Stimulated activated naive CD8-positive, alpha-beta T cell treated with anti-CD3 and anti-CD28 coated beads, Interleukin-15, amount 100 ng/mL, for 72 hours (primary cell): ENCODE data around the gene F2.
"Not testable (repeated sequence)": the region's sequence is repeated elsewhere in the genome, so short reads cannot be mapped to it uniquely, and the experiment has no call there.

Source experiments
- ATAC-seq: fragments of 150-1000 bp; cut with Tn5 transposase; 2 replicates; pipeline ENCODE4 v1.10.0; 2021; ENCODE audit warnings: mild to moderate bottlenecking, moderate library complexity
- DNase-seq, 2 donors: peaks; one replicate each; pipeline ENCODE4 v3.0.0; 2021 to 2022
- H3K27ac Mint-ChIP-seq, 2 donors: one replicate each; pipeline ENCODE4 v1.8.0; 2022; ENCODE audit warnings: mild to moderate bottlenecking in 2 of 2, mixed read lengths in 2 of 2, moderate library complexity in 2 of 2
- H3K27me3 Mint-ChIP-seq: one replicate; pipeline ENCODE4 v1.8.0; 2022; ENCODE audit warnings: mixed read lengths
- H3K4me1 Mint-ChIP-seq: one replicate; pipeline ENCODE4 v1.8.0; 2022; ENCODE audit warnings: mild to moderate bottlenecking, mixed read lengths
- H3K4me3 Mint-ChIP-seq, 2 donors: one replicate each; pipeline ENCODE4 v1.8.0; 2022; ENCODE audit warnings: mild to moderate bottlenecking in 2 of 2, mixed read lengths in 2 of 2, moderate library complexity in 1 of 2
- H3K9me3 Mint-ChIP-seq, 2 donors: one replicate each; pipeline ENCODE4 v1.8.0; 2022; ENCODE audit warnings: mixed read lengths in 2 of 2

F2 gene

GRCh38 chr11:46719048-46719542 is at the start of gene F2:
Gene F2 (plus strand): TSS chr11:46719213. CDS start chr11:46719236, 23 bp downstream.
- Mint-ChIP-seq H3K27ac (peak within 1 kb of the TSS; percentile 48 to 57), H3K27me3 (no peaks in the 10 kb centered on the region), H3K4me3 (no peak within 1 kb of the TSS), H3K4me1 (peaks cover 10% of the 10 kb centered on the region), H3K9me3 (no peaks in the 10 kb centered on the region)
- no peak for DNase-seq
- no peak for ATAC-seq

DNA sequence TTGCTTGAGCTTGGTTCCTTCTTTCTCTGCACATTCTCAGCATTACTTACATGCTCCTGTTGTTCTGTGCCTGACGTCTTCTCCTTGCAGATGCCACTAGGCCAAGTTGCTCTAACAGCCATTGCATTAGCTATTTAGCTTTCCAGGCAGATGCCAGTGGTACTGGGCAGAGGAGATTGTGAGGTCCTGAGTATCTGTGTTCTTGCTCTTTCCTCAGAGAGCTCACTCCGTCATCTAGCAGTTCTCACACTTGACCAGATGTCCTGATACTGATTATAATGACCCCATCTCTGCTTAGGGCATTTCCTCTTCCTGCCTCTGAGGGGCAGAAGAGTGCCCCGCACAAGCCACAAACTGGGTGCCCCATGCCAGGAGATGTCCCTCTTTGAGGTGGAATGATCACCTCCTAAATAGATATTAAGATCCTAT is 49.3 kb upstream of the F2 start:
- H3K4me3 Mint-ChIP-seq = no peak overlapping the region
- no peaks in the 10 kb centered on the region for H3K9me3 Mint-ChIP-seq
- no peak for ATAC-seq
- H3K27me3 Mint-ChIP-seq = no peaks in the 10 kb centered on the region
- peaks cover 55% of the 10 kb centered on the region for H3K4me1 Mint-ChIP-seq
- DNase-seq = no peak
- H3K27ac Mint-ChIP-seq = peak overlapping the region; percentile 29 to 31

DNA sequence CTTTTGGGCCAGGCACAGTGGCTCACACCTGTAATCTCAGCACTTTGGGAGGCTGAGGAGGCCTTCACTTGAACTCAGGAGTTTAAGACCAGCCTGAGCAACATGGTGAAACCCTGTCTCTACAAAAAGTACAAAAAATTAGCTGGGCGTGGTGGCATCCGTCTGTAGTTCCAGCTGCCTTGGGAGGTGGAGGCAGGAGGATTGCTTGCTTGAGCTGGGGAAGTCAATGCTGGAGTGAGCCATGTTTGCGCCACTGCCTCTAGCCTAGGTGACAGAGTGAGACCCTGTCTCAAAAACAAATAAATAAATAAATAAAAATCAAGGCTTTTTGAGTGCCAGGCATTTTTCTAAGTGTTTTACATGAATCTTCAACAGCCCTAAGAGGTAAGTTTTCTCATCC is 48.5 kb upstream of the F2 start:
- H3K4me1 Mint-ChIP-seq = peaks cover 63% of the 10 kb centered on the region
- H3K4me3 Mint-ChIP-seq = peak overlapping the region in 1 of 2 donors; percentile 35
- not testable (repeated sequence) for H3K27ac Mint-ChIP-seq, DNase-seq, H3K27me3 Mint-ChIP-seq, ATAC-seq, H3K9me3 Mint-ChIP-seq

- peak overlapping the region in 1 of 2 donors; percentile 34 for H3K4me3 Mint-ChIP-seq
- peak overlapping the region; percentile 54 to 95 for H3K27ac Mint-ChIP-seq
- DNase-seq (no peak), ATAC-seq (no peak)
- H3K9me3 Mint-ChIP-seq = no peaks in the 10 kb centered on the region
- H3K27me3 Mint-ChIP-seq = no peaks in the 10 kb centered on the region
- peaks cover 74% of the 10 kb centered on the region for H3K4me1 Mint-ChIP-seq
These were observed 47.1 kb upstream of the F2 start for GRCh38 chr11:46671958-46672315.

GRCh38 chr11:46672381-46672839 is 46.6 kb upstream of the F2 start:
- Mint-ChIP-seq H3K27me3 (no peaks in the 10 kb centered on the region), H3K27ac (peak overlapping the region; percentile 54 to 95), H3K4me1 (peaks cover 79% of the 10 kb centered on the region), H3K4me3 (no peak overlapping the region), H3K9me3 (no peaks in the 10 kb centered on the region)
- DNase-seq = no peak
- ATAC-seq = no peak

- Mint-ChIP-seq H3K4me1 (peaks cover 91% of the 10 kb centered on the region), H3K27me3 (no peaks in the 10 kb centered on the region), H3K4me3 (no peak overlapping the region), H3K27ac (peak overlapping the region in 1 of 2 donors; percentile 91), H3K9me3 (no peaks in the 10 kb centered on the region)
- DNase-seq = no peak
- ATAC-seq = no peak
These were observed 45.1 kb upstream of the F2 start for GRCh38 chr11:46673713-46674462.

DNA sequence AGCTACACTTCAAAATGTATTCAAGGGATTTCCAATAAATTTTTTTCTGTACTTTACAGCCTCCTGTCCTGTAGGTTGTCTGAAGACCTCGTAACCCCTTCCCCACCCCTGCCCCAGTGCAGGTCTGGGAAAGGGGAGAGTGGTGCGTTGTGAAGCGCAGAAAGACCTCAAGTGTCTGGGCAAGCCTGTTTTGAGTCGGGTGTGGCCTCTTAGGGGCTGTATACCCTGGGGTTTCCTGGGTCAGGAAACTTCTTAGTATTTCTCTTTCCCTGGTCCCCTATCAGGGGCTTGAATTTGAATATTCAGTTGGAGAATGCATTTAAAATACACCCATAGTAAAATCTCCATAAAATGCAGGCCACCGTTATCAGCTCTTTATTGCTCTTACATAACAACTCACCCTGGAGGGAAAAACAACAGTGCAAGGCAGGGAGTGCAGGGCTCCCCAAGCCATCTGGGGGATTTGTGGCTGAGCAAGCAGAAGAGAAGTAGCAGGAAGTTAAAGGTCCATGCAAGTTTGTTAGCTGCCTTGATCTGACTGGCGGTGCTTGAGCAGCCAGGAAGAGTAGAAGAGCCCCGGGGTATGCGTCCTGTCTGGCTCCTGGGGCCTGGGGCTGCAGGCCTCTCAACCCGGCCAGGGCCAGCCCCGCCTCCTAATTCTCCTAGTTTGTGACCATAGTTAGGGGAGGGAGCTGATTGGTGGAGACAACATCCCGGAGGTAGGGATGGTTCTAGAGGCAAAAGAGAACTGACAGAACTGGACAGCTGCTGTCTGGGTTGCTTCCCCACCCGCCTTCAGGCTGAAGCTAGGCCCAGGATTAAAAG is 44.3 kb upstream of the F2 start:
- Mint-ChIP-seq H3K9me3 (no peaks in the 10 kb centered on the region), H3K4me1 (peaks cover 92% of the 10 kb centered on the region), H3K4me3 (no peak overlapping the region), H3K27me3 (no peaks in the 10 kb centered on the region), H3K27ac (peak overlapping the region; percentile 53 to 91)
- DNase-seq (no peak), ATAC-seq (peak; percentile 24)

DNA sequence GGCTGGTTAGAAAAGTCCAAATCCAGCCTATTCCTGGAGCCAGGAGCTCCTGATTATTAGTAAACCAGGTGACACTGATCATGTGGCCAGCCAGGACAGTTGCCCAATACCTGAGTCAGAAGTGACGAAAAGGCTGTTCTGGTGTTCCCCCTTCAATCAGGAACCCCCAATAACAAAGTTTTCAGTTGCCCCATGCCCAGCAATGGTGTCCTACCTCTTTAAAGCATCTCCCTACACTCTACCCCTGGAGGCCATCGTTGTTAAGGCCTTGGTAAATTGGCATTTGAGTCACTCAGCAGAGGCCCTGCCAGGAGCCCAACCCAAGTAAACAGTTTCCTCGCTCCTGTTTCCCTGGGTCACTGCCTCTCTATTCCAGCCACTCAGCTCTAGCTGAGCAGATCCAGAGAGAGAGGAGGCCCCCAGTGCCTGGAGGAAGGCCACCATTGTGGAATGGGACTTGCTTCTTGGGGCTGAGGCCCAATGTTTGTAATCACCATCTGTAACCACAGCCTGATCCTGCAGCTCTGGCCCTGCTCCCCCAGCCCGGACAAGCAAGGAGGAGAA is 43.6 kb upstream of the F2 start:
- peaks cover 85% of the 10 kb centered on the region for H3K4me1 Mint-ChIP-seq
- no peak for DNase-seq
- ATAC-seq = no peak
- peak overlapping the region in 1 of 2 donors; percentile 91 for H3K27ac Mint-ChIP-seq
- no peaks in the 10 kb centered on the region for H3K9me3 Mint-ChIP-seq
- H3K4me3 Mint-ChIP-seq = no peak overlapping the region
- H3K27me3 Mint-ChIP-seq = no peaks in the 10 kb centered on the region

GRCh38 chr11:46675949-46676348 is 43.1 kb upstream of the F2 start:
- no peaks in the 10 kb centered on the region for H3K9me3 Mint-ChIP-seq
- peaks cover 79% of the 10 kb centered on the region for H3K4me1 Mint-ChIP-seq
- no peaks in the 10 kb centered on the region for H3K27me3 Mint-ChIP-seq
- ATAC-seq (no peak), DNase-seq (no peak)
- H3K4me3 Mint-ChIP-seq = no peak overlapping the region
- H3K27ac Mint-ChIP-seq = peak overlapping the region in 1 of 2 donors; percentile 27

- Mint-ChIP-seq H3K4me1 (peaks cover 72% of the 10 kb centered on the region), H3K4me3 (no peak overlapping the region), H3K27me3 (no peaks in the 10 kb centered on the region), H3K9me3 (no peaks in the 10 kb centered on the region), H3K27ac (peak overlapping the region; percentile 72 to 76)
- DNase-seq (no peak), ATAC-seq (no peak)
These were observed 42.4 kb upstream of the F2 start for GRCh38 chr11:46676436-46677158.

- Mint-ChIP-seq H3K4me3 (no peak overlapping the region), H3K27me3 (no peaks in the 10 kb centered on the region), H3K4me1 (peaks cover 67% of the 10 kb centered on the region), H3K9me3 (no peaks in the 10 kb centered on the region), H3K27ac (no peak overlapping the region)
- no peak for DNase-seq
- ATAC-seq = no peak
These were observed 41.8 kb upstream of the F2 start for GRCh38 chr11:46677169-46677568.

DNA sequence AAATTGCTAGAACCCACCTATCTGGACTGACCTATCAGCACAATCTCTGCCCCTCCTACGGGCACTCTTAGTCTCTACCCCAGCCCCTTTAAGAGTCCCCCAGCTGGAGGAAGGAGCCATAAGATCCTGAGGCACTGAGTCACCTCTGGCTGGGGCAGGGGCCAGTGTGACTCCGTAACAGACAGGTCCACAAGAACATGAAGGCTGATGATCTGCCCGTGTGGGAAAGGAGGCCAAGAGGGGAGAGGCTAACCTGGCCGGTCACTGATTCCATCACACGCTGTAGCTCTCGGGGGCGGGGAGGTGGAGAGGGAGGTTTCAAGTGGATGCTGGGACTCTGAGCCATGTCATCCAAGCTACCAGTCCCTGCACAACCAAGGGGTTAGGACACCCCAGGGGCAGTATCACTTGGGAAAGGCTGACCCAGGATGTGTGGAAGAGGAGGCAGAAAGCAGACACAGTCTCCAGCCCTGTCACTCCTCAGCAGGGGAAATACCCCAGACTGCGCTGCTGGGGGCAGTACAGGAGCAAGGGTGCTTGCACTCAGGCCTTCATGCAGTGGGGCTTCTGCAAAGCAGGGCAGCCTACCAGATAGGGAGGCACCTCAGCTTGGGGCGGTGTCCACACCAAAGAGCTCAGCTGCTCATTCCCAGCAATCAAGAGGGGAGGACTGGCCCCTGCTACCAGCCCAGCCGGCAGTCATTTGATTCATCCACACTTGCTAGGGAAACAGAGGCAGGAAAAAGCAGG is 40.8 kb upstream of the F2 start:
- no peaks in the 10 kb centered on the region for H3K27me3 Mint-ChIP-seq
- H3K27ac Mint-ChIP-seq = peak overlapping the region; percentile 72 to 96
- peaks cover 57% of the 10 kb centered on the region for H3K4me1 Mint-ChIP-seq
- no peak overlapping the region for H3K4me3 Mint-ChIP-seq
- ATAC-seq (peak; percentile 52), DNase-seq (no peak)
- H3K9me3 Mint-ChIP-seq = no peaks in the 10 kb centered on the region

DNA sequence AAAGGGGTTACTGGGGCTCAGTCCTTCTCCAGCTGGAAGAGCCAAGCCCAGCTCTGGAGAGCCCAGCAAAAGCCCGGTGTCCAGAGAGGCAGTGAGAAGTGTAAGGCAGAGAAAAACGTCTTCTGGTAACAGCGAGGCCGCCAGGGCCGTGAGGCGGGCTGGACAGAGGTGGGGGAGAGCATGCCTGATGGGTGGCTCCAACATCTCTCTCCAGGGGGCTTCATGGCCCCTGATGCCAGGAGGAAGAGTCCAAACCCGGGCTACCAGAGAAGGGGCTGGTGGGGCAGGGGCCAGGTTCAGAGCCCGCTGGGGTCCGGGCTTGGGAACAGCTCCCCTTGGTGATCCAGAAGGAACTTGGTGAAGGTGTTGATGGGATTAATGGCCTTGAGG is 40.3 kb upstream of the F2 start:
- ATAC-seq (no peak), DNase-seq (no peak)
- H3K4me3 Mint-ChIP-seq = no peak overlapping the region
- H3K4me1 Mint-ChIP-seq = peaks cover 51% of the 10 kb centered on the region
- no peaks in the 10 kb centered on the region for H3K27me3 Mint-ChIP-seq
- no peaks in the 10 kb centered on the region for H3K9me3 Mint-ChIP-seq
- H3K27ac Mint-ChIP-seq = peak overlapping the region; percentile 66 to 96

DNA sequence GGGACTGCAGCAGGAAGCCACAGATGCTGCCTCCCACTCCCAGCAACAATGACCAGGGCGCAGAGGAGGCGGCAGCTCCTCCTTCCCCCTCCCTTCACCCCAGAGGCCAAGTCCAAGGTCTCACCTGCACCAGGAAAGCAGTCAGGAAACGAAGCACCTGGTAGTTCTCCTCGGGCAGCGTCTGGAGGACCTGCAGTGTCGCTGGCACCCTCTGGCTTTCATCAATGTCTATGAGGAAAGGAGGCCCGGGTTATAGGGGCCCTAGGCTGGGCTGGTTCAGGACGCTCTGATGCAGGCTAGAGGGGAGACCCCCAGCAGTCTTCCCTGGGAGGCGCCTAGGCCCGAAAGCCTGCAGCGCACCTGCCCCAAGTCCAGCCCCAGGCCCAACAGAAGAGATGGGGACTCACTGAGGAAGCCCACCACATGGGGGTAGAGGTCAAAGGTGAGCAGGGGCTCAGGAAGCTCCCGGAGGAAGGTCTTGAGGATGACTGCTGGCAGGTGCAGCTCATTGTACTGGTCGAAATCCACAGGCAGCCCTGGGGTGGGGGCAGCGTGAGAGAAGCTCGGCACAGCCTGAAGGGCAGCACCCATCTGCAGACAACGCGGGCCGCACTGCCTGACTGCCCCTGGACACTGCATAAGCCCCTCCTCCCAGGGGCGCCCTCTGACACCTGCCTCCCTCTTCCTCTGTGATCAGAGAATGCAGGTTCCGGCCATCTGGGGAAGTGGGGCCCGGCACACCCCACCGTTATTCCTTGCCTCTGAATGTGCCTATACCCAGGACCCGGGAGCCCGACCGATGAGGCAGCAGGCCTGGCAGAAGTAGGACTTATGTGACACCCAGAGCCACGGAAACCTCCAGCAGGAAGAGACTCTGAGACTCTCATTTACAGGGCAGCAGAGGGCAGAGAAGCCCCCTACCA is 39.5 kb upstream of the F2 start:
- ATAC-seq (no peak), DNase-seq (no peak)
- Mint-ChIP-seq H3K27me3 (no peaks in the 10 kb centered on the region), H3K4me1 (peaks cover 43% of the 10 kb centered on the region), H3K9me3 (no peaks in the 10 kb centered on the region), H3K4me3 (no peak overlapping the region), H3K27ac (peak overlapping the region in 1 of 2 donors; percentile 96)
